GM19025 (cell line): ENCODE data around the gene PEAR1.

Experiments
- ATAC-seq: cut with Tn5 transposase; IDR thresholded peaks from one replicate; pipeline ENCODE4 v1.9.1; 2021; ENCODE audit warnings: mild to moderate bottlenecking, low read depth, moderate library complexity; ENCODE audit not compliant: unreplicated experiment

Gene PEAR1

DNA sequence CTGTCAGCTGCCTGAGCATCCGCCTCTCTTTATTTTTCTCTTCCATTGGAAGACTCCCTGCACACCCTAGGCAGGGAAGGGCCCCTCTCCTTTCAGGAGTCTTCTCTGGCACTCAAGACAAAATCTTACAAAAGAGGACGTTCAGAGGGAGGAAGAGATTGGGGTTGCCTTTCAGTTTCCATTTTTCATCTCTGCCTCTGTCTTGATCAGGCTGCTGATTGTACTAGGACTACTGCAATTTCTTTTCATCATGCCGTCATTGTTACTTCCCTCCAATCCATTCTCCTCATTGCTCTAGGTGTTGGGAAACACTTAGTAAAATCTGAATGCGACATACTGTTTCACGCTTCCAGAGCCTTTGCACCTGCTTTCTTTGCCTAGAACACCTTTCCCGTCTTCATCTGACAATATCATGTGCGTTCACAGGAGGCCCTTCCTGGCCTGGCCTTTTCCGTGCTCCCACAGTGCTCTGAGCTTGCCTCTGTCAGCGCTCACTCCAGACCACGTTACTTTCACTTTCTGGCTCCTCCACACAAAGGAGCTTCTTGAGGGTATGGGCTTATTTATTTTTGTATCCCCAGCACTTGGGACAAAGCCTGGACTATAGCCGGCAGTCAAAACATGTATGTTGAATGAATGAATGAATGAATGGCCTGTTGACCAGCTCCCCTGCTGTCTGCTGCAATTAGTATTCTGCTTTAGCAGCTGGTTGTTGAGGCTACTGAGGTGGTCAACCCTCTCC is 37.9 kb downstream of the PEAR1 start:
- no peak for ATAC-seq

- no peak for ATAC-seq
Observed at GRCh38 chr1:156931974-156932710, 38.6 kb downstream of the PEAR1 start.

DNA sequence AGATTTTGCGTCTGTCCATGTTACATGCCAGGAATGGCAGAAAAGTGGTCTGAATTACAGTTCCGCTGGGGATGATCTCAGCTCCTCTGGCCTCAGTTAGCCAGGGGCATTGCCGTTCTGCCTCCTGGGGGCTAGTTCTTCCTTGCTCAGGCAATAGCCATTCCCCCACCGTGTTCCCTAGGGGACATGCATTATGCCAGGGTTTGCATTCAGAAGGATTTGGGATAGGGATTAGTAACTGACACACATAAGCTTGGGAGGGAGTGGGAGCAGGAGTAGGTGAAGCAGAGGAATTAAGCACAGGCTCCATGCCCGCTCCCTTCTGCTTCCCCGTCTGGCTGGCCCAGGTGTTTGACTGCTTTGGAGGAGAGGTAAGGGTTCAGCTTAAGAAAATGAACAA is 39.6 kb downstream of the PEAR1 start:
- no peak for ATAC-seq

GRCh38 chr1:156935505-156936128 is 42.1 kb downstream of the PEAR1 start:
- no peak for ATAC-seq

GRCh38 chr1:156936191-156936590 is 42.7 kb downstream of the PEAR1 start:
- ATAC-seq: no peak

GRCh38 chr1:156936721-156937220 is 43.3 kb downstream of the PEAR1 start:
- no peak for ATAC-seq

- no peak for ATAC-seq
Observed at GRCh38 chr1:156937883-156938282, 44.4 kb downstream of the PEAR1 start.

DNA sequence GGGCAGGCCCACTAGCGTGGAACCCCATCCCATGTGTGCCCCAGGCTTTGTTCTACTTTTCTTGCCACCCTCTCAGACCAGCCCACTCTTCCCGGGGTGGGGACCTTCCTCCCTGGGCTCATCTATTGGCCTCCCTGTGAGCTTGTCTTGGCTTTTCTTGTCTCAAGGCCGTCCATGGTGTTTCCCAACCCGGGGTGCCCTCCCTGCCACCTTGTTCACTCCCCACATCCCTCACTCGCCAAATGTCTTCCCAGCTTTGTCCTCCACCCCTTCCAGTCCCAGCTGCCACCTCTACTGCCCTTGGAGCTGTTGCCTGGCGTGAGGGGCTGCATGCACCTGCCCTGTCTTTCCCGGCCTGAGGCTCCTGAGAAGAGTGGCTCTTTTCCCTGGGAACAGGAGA is 45.3 kb downstream of the PEAR1 start:
- ATAC-seq: no peak

DNA sequence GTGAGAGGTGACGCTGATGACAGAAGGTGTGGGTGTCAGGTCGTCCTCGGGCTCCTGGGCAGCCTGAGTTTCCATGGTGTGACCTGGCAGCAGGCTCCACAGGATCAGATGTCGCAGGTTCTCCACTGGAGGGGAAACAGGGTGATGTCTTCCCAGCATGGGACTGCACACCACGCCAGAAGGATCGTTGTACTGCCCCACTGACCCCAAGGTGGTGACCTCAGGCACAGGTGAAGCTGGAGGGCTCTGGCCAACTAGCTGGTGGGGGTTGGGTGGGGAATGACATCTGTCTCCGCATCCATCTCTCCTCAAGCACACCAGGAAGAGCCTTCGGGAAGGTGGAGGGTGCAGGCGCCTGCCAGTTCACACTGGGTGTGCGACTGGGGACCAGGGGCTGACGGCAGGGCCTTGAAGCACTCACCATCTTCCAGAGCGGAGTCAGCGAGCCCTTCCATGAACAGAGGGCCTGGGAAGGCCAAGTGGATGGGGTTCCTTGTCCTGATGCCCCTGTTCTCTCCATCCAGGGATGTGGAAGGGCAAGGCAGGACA is 46.3 kb downstream of the PEAR1 start:
- ATAC-seq: no peak

DNA sequence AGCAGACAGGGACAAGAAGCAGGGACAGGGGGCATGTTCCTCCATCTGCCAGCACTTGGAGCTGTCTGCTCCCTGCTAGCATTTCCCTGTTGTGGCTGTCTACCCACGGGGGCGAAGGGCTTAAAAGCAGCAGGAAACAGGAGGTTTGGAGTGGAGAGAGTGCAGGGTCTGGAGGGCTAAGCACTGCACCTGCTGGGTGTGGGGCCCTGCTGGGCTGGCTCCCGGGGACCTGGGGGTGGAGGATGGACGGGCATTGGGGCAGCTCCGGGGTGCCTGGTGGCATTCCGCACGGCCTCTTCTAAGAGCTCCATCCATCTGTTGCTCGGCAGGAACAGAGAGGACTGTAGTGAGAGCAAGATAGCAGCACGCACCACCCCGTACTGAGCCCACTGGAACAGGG is 48.2 kb downstream of the PEAR1 start:
- ATAC-seq: no peak

- no peak for ATAC-seq
Observed at GRCh38 chr1:156942176-156942575, 48.7 kb downstream of the PEAR1 start.

DNA sequence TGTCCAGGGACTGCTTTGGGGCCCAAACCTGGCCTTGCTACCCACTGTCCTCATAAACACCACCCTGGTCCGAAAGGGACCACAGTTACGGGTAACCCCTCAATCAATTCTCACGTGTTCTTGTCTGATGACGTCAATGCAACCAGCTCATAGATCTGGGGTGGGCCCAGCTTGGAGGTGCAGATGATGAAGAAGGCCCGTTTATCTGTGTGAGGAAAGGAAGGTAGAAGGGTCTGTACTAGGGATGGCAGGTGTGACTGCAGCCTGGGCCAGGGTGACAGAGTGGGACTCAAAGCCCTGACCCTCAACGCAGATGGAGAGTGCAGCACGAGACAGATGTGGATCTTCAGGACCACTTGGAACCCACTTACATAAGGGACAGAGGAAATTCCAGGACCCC is 49.1 kb downstream of the PEAR1 start:
- no peak for ATAC-seq

DNA sequence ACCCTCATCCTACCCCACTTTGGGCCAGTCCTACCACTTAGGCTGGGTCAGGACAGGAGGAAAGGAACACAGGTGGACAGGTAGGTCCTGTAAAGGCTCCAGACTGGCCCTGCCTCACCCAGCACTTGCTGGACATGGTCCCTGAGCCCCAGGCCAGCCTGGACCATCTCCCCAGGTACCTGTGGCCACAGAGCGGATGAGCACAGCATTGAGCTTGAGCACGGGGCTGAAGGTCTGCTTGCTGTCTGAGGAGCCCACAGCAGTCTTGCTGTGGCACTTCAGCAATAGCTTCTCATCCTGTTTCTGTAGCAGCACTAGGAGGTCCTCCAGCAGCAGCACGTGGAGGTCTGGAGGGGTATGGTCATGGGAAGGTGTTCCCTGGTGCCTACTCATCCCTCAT is 50.2 kb downstream of the PEAR1 start:
- ATAC-seq: no peak

DNA sequence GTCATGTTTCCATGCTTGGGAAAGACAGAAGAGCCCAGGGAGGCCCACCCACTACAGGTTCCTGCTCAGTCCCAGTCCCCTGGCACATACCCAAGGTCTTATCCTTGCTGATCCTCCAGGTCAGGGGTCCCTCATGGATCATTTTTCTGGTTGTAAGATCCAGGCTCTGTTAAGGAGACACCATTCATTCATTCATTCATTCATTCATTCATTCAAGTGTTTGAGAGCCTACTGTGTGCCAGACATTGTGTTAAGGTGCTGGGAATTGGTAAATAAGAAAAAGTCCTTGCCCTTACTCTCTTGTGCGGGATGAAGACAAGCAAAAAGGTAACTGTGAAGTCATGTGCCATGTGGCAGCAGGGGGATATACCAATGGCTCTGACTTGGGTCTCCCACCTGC is 50.8 kb downstream of the PEAR1 start:
- ATAC-seq: no peak

GRCh38 chr1:156944848-156945247 is 51.3 kb downstream of the PEAR1 start:
- no peak for ATAC-seq

DNA sequence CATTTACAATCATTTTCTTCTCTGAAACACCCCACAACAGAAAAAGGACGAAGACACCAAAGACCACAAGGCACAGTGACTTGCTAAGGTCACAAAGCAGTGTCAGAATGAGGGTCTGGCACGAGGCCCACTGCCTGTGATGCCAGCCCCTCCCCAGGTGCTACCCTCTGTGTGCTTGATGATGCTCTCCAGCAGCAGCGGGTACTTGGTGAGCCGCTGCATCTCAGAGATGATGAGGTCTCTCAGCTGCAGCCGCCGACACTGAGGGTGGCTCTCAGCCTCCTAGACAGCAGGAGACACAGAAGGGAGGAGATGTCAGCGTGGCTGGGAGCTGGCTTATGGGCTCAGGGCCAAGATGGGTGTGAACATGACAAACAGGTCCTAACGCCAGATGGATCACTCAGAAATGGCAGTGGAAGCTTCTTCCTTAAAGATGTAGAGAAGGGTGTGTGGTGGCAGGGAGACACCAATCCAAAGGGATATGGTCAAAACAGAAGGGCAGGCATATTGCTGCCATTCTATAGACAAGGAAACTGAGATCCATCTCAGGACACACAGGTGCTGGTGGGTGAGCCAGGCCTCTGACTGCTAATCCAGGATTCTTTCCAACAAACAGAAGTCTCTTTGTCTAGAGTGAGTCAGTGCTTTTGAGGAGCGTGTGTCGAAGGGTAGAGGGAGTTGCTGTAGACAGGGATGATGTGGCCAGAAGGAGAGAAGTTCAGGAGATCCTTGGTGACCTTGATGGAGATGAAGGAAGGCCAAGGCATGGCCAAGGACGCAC is 52.6 kb downstream of the PEAR1 start:
- no peak for ATAC-seq

DNA sequence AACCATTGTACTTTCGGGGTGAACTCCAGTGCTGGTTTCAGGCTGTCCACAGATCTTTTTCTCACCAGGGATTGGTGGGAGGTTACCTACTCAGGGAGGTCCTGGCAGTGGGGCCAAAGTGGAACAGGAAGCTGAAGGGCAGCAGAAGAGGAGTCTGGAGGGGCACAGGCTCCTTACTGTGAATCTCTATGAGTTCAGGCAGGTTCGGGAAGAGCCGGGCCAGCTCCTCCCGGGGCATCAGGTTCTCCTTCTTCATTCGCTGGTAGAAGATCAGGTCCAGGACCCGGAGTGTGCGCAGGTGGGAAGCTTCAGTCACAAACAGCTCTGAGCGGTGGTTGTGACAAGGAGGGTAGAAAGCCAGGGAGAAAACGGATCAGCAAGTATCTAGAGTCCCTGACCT is 53.6 kb downstream of the PEAR1 start:
- ATAC-seq: no peak

GRCh38 chr1:156947818-156948525 is 54.5 kb downstream of the PEAR1 start:
- no peak for ATAC-seq

DNA sequence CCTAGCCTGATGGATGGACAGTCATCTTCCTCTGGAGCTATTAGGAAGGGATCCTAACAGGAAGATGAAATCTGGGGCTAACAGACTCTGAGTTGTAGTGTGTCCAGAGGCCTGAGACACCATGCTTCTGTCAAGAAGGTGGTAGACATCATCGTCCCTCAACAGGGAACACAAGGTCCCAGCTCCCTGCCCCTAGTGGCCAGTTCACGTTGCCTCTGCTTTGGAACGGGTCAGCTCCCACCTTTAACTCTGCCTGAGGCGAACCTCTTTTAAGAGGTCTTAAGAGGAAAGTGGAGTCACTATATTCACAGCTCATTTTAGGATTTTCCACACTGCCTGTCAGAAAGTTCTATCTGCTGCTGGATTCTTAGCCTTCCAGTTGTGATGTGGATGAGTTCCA is 55.2 kb downstream of the PEAR1 start:
- ATAC-seq: no peak

GRCh38 chr1:156949127-156949526 is 55.6 kb downstream of the PEAR1 start:
- ATAC-seq: no peak
